ENCODE measurements around the gene RBM15B. TPM values are rescaled to one million over a fixed set of nuclear protein-coding genes. Genes with fewer than 3 reads are reported as not detected.
A peak's percentile ranks its signal among the peaks of the same experiment; 100 is the strongest.

The RBM15B gene
- total RNA-seq, 3 donors from 2014 or later: 24.6 to 32.5 (median 28.7) TPM

DNA sequence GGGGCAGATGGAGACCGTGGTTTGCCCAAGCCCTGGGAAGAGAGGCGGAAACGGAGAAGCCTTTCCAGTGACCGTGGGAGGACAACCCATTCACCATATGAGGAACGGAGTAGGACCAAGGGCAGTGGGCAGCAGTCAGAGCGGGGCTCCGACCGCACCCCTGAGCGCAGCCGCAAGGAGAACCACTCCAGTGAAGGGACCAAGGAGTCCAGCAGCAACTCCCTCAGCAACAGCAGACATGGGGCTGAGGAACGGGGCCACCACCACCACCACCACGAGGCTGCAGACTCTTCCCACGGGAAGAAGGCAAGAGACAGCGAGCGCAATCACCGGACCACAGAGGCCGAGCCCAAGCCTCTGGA lies 2.0 kb downstream of the RBM15B start:
- intact Hi-C loops (cut with DNase I; ENCODE audit: low total_unique reads): loop anchor here (2.0 to 10.0 kb wide), 2 partner anchors 290 to 818 kb away; no protein-coding TSS in a partner anchor
- Histone ChIP-seq H3K4me3 (peak overlapping the region in 1 of 3 donors; percentile 76), H3K36me3 (no peaks in the 10 kb centered on the region), H3K27me3 (no peaks in the 10 kb centered on the region), H3K4me1 (peaks cover 7 to 26% of the 10 kb centered on the region in 2 donors), H3K9me3 (no peaks in the 10 kb centered on the region), H3K27ac (no peak overlapping the region)
- DNase-seq (ENCODE audit: low spot score in 2 of 2): no peak
- TF ChIP-seq, protein P1, sequence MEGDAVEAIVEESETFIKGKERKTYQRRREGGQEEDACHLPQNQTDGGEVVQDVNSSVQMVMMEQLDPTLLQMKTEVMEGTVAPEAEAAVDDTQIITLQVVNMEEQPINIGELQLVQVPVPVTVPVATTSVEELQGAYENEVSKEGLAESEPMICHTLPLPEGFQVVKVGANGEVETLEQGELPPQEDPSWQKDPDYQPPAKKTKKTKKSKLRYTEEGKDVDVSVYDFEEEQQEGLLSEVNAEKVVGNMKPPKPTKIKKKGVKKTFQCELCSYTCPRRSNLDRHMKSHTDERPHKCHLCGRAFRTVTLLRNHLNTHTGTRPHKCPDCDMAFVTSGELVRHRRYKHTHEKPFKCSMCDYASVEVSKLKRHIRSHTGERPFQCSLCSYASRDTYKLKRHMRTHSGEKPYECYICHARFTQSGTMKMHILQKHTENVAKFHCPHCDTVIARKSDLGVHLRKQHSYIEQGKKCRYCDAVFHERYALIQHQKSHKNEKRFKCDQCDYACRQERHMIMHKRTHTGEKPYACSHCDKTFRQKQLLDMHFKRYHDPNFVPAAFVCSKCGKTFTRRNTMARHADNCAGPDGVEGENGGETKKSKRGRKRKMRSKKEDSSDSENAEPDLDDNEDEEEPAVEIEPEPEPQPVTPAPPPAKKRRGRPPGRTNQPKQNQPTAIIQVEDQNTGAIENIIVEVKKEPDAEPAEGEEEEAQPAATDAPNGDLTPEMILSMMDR (IDR thresholded peaks at IDR 0.05): no peak
- TF ChIP-seq POLR2AphosphoS5 (IDR thresholded peaks at IDR 0.05) (no peak), POLR2A (IDR thresholded peaks at IDR 0.05) (no peak)

DNA sequence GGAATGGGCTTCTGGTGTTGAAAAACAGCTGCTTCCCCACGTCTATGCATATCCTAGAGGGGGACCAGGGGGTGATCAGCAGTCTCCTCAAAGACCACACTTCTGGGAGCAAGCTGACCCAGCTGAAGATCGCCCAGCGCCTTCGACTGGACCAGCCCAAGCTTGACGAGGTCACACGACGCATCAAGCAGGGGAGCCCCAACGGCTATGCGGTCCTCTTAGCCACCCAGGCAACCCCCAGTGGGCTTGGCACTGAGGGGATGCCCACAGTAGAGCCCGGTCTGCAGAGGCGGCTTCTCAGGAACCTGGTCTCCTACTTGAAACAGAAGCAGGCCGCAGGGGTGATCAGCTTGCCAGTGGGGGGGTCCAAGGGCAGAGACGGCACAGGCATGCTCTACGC lies 2.5 kb downstream of the RBM15B start:
- intact Hi-C loops (cut with DNase I; ENCODE audit: low total_unique reads): loop anchor here (2.0 to 10.0 kb wide), 2 partner anchors 289 to 819 kb away; no protein-coding TSS in a partner anchor
- H3K4me1 ChIP-seq: peaks cover 7 to 24% of the 10 kb centered on the region in 2 donors
- DNase-seq (ENCODE audit: low spot score in 2 of 2): no peak
- peak overlapping the region in 1 of 3 donors; percentile 9 for H3K4me3 ChIP-seq
- H3K9me3 ChIP-seq: no peaks in the 10 kb centered on the region
- H3K36me3 ChIP-seq: no peaks in the 10 kb centered on the region
- H3K27ac ChIP-seq: no peak overlapping the region
- TF ChIP-seq POLR2A (IDR thresholded peaks at IDR 0.05) (no peak), POLR2AphosphoS5 (IDR thresholded peaks at IDR 0.05) (no peak)
- TF ChIP-seq, protein P1 (IDR thresholded peaks at IDR 0.05): no peak
- no peaks in the 10 kb centered on the region for H3K27me3 ChIP-seq

DNA sequence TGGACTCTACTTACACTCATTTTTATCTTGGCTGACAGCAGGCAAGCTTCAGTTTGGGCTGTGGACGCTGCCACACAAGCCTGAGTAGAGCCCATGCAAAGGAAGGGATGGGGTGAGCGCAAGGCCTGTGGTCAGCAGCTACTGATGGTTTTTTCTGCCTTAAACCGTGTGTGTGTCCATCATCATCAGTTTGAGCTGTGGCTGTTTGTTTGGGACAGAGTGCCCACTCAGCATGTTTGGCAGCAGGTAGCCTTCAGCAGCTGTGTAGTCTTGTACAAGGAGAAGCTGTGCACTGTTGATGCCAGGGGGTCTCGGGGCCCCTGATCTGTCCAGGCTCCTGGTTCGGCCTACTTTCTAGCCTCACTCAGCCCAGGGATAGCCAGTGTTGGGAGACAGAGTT lies 3.5 kb downstream of the RBM15B start:
- Histone ChIP-seq H3K27ac (peak overlapping the region in 1 of 2 donors; percentile 13), H3K4me1 (peaks cover 7 to 15% of the 10 kb centered on the region in 2 donors), H3K36me3 (no peaks in the 10 kb centered on the region), H3K9me3 (no peaks in the 10 kb centered on the region), H3K4me3 (no peak overlapping the region), H3K27me3 (no peaks in the 10 kb centered on the region)
- no peak for DNase-seq (ENCODE audit: low spot score in 2 of 2)
- intact Hi-C loops (cut with DNase I; ENCODE audit: low total_unique reads): loop anchor here (10.0 kb wide), 1 partner anchor 820 kb away; no protein-coding TSS in a partner anchor
- TF ChIP-seq, protein P1 (IDR thresholded peaks at IDR 0.05): no peak
- no peak for TF ChIP-seq POLR2AphosphoS5 (IDR thresholded peaks at IDR 0.05)
- no peak for TF ChIP-seq POLR2A (IDR thresholded peaks at IDR 0.05)

- no peak for DNase-seq (ENCODE audit: low spot score in 2 of 2)
- Histone ChIP-seq H3K9me3 (no peaks in the 10 kb centered on the region), H3K4me1 (peaks cover 5 to 10% of the 10 kb centered on the region in 2 donors), H3K27me3 (no peaks in the 10 kb centered on the region), H3K4me3 (no peak overlapping the region), H3K36me3 (no peaks in the 10 kb centered on the region), H3K27ac (no peak overlapping the region)
- TF ChIP-seq POLR2A (IDR thresholded peaks at IDR 0.05) (no peak), POLR2AphosphoS5 (IDR thresholded peaks at IDR 0.05) (no peak)
- TF ChIP-seq, protein P1 (IDR thresholded peaks at IDR 0.05): no peak
- intact Hi-C loops (cut with DNase I; ENCODE audit: low total_unique reads): loop anchor here (10.0 kb wide), 1 partner anchor 821 kb away; no protein-coding TSS in a partner anchor
These were observed 4.6 kb downstream of the RBM15B start for GRCh38 chr3:51395493-51396213.

DNA sequence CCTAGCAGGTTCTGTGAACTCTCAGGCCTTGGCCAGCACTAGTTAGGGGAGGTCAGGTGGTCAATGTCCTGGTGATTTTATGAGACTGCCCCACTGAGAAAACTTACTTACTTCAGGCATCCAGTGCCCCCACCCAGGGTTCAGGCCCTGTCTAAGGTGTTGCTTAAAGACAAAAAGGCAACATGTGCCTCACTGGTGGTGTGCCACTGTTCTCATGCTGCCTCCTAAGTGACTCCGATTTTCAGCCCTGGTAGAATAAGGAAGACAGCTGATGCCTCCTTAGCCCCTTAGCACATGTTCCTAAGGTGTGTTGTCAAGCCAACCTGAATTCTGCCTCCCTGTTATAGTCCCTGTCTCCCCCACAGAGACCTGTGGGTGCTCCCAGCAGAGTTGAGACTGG lies 5.3 kb downstream of the RBM15B start:
- TF ChIP-seq POLR2AphosphoS5 (IDR thresholded peaks at IDR 0.05): no peak
- TF ChIP-seq, protein P1 (IDR thresholded peaks at IDR 0.05): no peak
- TF ChIP-seq POLR2A (IDR thresholded peaks at IDR 0.05): no peak
- H3K27me3 ChIP-seq: no peaks in the 10 kb centered on the region
- no peak overlapping the region for H3K4me3 ChIP-seq
- peaks cover 3 to 8% of the 10 kb centered on the region in 2 donors for H3K4me1 ChIP-seq
- no peaks in the 10 kb centered on the region for H3K36me3 ChIP-seq
- intact Hi-C loops (cut with DNase I; ENCODE audit: low total_unique reads): loop anchor here (10.0 kb wide), 1 partner anchor 822 kb away; no protein-coding TSS in a partner anchor
- DNase-seq (ENCODE audit: low spot score in 2 of 2): no peak
- no peaks in the 10 kb centered on the region for H3K9me3 ChIP-seq
- H3K27ac ChIP-seq: peak overlapping the region; percentile 8 to 41
